Measurements from ENCODE around the gene CROCC.

Gene CROCC

GRCh38 chr1:16993521-16994038 lies 71.8 kb downstream of the CROCC start:
- TF ChIP-seq EZH2 (optimal IDR thresholded peaks at IDR 0.05; ENCODE audit: low read depth, low read length) (no peak), EZH2phosphoT487 (IDR thresholded peaks at IDR 0.05; ENCODE audit: low read length) (no peak), CTCF (IDR thresholded peaks at IDR 0.05; ENCODE audit: low read length) (no peak)
- Histone ChIP-seq H3K4me2 (ENCODE audit: low read depth, low read length) (no peak overlapping the region), H3K79me2 (ENCODE audit: low read length) (no peaks in the 10 kb centered on the region), H3K27me3 (replicated peaks; ENCODE audit: insufficient read depth, low read length) (no peaks in the 10 kb centered on the region), H3K4me1 (ENCODE audit: low read length) (no peaks in the 10 kb centered on the region), H3K9me3 (replicated peaks; ENCODE audit: insufficient read depth, low read length) (no peaks in the 10 kb centered on the region), H3K4me3 (ENCODE audit: low read length) (no peak overlapping the region), H2AFZ (ENCODE audit: low read length) (no peak overlapping the region), H3K27ac (ENCODE audit: low read length) (no peak overlapping the region), H3K9ac (ENCODE audit: low read length) (no peak overlapping the region), H3F3A (ENCODE audit: insufficient read depth, low read length) (no peaks in the 10 kb centered on the region), H3K9me2 (replicated peaks; ENCODE audit: insufficient read depth, low read length) (no peaks in the 10 kb centered on the region), H4K20me1 (ENCODE audit: insufficient read depth, low read length) (no peaks in the 10 kb centered on the region), H3K36me3 (replicated peaks; ENCODE audit: insufficient read depth, low read length) (no peaks in the 10 kb centered on the region)
- no peak for DNase-seq

DNA sequence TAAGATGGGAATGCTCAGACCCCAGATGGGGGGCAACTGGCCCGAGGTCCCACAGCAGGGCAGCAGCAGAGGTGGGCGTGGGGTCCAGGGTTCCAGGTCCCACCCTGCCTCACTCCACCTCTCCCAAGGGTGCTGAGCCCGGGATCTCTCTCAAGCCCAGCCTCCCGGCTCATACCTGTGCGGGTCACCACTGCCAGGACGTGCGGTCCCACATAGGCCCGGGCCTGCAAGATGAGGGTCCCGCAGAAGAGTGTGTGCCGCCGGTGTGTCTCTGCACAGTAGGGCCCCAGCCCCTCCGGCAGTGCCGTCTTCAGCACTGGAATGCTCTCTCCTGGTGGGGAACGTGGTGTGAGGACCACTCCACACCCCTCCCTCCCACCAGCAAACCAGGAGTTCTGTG lies 75.1 kb downstream of the CROCC start:
- Histone ChIP-seq H3K9me3 (replicated peaks; ENCODE audit: insufficient read depth, low read length) (no peaks in the 10 kb centered on the region), H3F3A (ENCODE audit: insufficient read depth, low read length) (no peaks in the 10 kb centered on the region), H3K9me2 (replicated peaks; ENCODE audit: insufficient read depth, low read length) (no peaks in the 10 kb centered on the region), H3K27ac (ENCODE audit: low read length) (no peak overlapping the region), H3K27me3 (replicated peaks; ENCODE audit: insufficient read depth, low read length) (no peaks in the 10 kb centered on the region), H3K9ac (ENCODE audit: low read length) (no peak overlapping the region), H2AFZ (ENCODE audit: low read length) (no peak overlapping the region), H3K4me1 (ENCODE audit: low read length) (no peaks in the 10 kb centered on the region), H3K4me3 (ENCODE audit: low read length) (no peak overlapping the region), H4K20me1 (ENCODE audit: insufficient read depth, low read length) (no peaks in the 10 kb centered on the region), H3K4me2 (ENCODE audit: low read depth, low read length) (no peak overlapping the region), H3K36me3 (replicated peaks; ENCODE audit: insufficient read depth, low read length) (no peaks in the 10 kb centered on the region), H3K79me2 (ENCODE audit: low read length) (no peaks in the 10 kb centered on the region)
- no peak for DNase-seq
- TF ChIP-seq CTCF (IDR thresholded peaks at IDR 0.05; ENCODE audit: low read length) (no peak), EZH2phosphoT487 (IDR thresholded peaks at IDR 0.05; ENCODE audit: low read length) (no peak), EZH2 (optimal IDR thresholded peaks at IDR 0.05; ENCODE audit: low read depth, low read length) (no peak)

DNA sequence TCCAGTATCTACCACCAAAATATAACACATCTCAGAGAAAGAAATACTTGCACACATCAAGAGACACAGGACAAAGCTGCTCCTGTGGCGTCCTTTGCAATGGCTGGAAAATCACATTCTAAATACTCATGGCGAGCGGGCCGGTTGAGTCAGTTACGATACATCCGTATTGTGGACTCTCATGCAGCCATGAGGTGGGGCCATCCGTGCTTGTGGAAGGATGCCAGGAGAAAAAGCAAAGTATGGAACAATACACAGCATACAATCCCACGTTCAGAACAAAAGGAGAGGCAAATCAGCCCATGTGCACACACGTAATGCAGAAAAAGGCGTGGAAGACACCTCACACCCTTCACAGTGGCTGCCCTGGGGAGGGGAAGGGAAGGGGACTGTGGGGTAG lies 76.9 kb downstream of the CROCC start:
- H3K4me1 ChIP-seq (ENCODE audit: low read length), result no peaks in the 10 kb centered on the region
- H2AFZ ChIP-seq (ENCODE audit: low read length), result no peak overlapping the region
- no peaks in the 10 kb centered on the region for H3K27me3 ChIP-seq (replicated peaks; ENCODE audit: insufficient read depth, low read length)
- DNase-seq, result no peak
- H3K9me3 ChIP-seq (replicated peaks; ENCODE audit: insufficient read depth, low read length), result no peaks in the 10 kb centered on the region
- H4K20me1 ChIP-seq (ENCODE audit: insufficient read depth, low read length), result no peaks in the 10 kb centered on the region
- no peaks in the 10 kb centered on the region for H3K79me2 ChIP-seq (ENCODE audit: low read length)
- H3K9ac ChIP-seq (ENCODE audit: low read length), result no peak overlapping the region
- H3K4me2 ChIP-seq (ENCODE audit: low read depth, low read length), result no peak overlapping the region
- no peaks in the 10 kb centered on the region for H3K9me2 ChIP-seq (replicated peaks; ENCODE audit: insufficient read depth, low read length)
- H3K36me3 ChIP-seq (replicated peaks; ENCODE audit: insufficient read depth, low read length), result no peaks in the 10 kb centered on the region
- H3F3A ChIP-seq (ENCODE audit: insufficient read depth, low read length), result no peaks in the 10 kb centered on the region
- TF ChIP-seq EZH2 (optimal IDR thresholded peaks at IDR 0.05; ENCODE audit: low read depth, low read length), result no peak
- no peak for TF ChIP-seq CTCF (IDR thresholded peaks at IDR 0.05; ENCODE audit: low read length)
- TF ChIP-seq EZH2phosphoT487 (IDR thresholded peaks at IDR 0.05; ENCODE audit: low read length), result no peak
- H3K27ac ChIP-seq (ENCODE audit: low read length), result no peak overlapping the region
- no peak overlapping the region for H3K4me3 ChIP-seq (ENCODE audit: low read length)

All from MM.1S (cell line).